Karpas-422 (cell line): ENCODE results near the gene ANTXR1. TPM values are rescaled to one million over a fixed set of nuclear protein-coding genes. Genes with fewer than 3 reads are reported as not detected.

ENCODE experiments used
- DNase-seq: peaks from one replicate; pipeline ENCODE4 v3.0.0-alpha.2; 2015
- H2AFZ ChIP-seq: fragments of 200-600 bp; sonication (generic); 2 replicates; pipeline ENCODE4 v1.6.1; 2014; ENCODE audit warnings: antibody characterized with exemption, low read length, mixed read lengths
- H3K27ac ChIP-seq: fragments of 200-600 bp; sonication (generic); 2 replicates; pipeline ENCODE4 v1.5.1; 2014; ENCODE audit warnings: mild to moderate bottlenecking, low read length, moderate library complexity
- H3K27me3 ChIP-seq: fragments of 200-600 bp; sonication (generic); 2 replicates; pipeline ENCODE4 v1.6.1; 2014; ENCODE audit warnings: low read length, mixed read lengths
- H3K36me3 ChIP-seq: fragments of 200-600 bp; sonication (generic); 2 replicates; pipeline ENCODE4 v1.6.1; 2014; ENCODE audit warnings: low read length, mixed read lengths; ENCODE audit not compliant: insufficient read depth
- H3K4me1 ChIP-seq: fragments of 200-600 bp; sonication (generic); 2 replicates; pipeline ENCODE4 v1.6.1; 2014; ENCODE audit warnings: mild to moderate bottlenecking, low read length, mixed read lengths
- H3K4me2 ChIP-seq: fragments of 200-600 bp; sonication (generic); 2 replicates; pipeline ENCODE4 v1.6.1; 2014; ENCODE audit warnings: low read length, low read depth, mild to moderate bottlenecking; ENCODE audit not compliant: poor library complexity, severe bottlenecking
- H3K4me3 ChIP-seq: fragments of 200-600 bp; sonication (generic); 2 replicates; pipeline ENCODE4 v1.5.1; 2014; ENCODE audit warnings: mild to moderate bottlenecking, antibody characterized with exemption, low read length, mixed read lengths
- H3K79me2 ChIP-seq: fragments of 200-600 bp; sonication (generic); 2 replicates; pipeline ENCODE4 v1.6.1; 2014; ENCODE audit warnings: mild to moderate bottlenecking, low read length, mixed read lengths
- H3K9ac ChIP-seq: fragments of 200-600 bp; sonication (generic); 2 replicates; pipeline ENCODE4 v1.6.0; 2014; ENCODE audit warnings: low read length
- H3K9me2 ChIP-seq: fragments of 200-600 bp; sonication (generic), shearing (Covaris generic); replicated peaks from 2 replicates; pipeline ENCODE4 v1.6.0; 2014; ENCODE audit warnings: mild to moderate bottlenecking, low read length, moderate library complexity; ENCODE audit not compliant: insufficient read depth
- H3K9me3 ChIP-seq: fragments of 300-700, 200-600 bp; sonication (generic); 2 replicates; pipeline ENCODE4 v1.6.1; 2014; ENCODE audit warnings: low read length, mixed read lengths
- H4K20me1 ChIP-seq: fragments of 200-600 bp; sonication (generic); 2 replicates; pipeline ENCODE4 v1.6.1; 2014; ENCODE audit warnings: mild to moderate bottlenecking, antibody characterized with exemption, low read length, low read depth; ENCODE audit not compliant: insufficient read depth
- total RNA-seq: library from RNA; depleted of rRNA; stranded (reverse); fragments of >200 nt; shearing (Covaris generic); gene quantifications from 2 replicates; pipeline ENCODE4 v1.2.3, GENCODE V29; 2014; ENCODE audit warnings: low replicate concordance

The ANTXR1 gene
- total RNA-seq, 1 experiment from 2014 or later: not detected

DNA sequence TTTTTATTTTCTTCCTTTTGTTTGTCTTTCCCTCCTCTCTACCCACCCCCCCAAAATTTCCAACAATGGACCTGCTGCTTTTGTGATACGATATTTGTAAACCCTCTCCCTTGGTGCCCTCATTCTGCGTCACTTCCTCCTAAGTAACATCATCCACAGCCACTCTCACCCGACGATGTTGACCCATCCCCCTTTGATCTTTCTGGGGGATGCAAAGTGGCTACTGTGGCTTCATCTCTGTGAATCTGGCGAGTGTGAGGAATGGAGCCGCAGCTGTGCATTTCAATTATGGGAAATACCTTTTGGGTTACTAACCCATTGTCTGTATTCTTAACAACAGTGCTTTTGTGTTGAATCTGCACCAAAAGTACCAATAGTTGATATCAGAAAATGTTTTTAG is 19.4 kb downstream of the ANTXR1 start:
- no peak overlapping the region for H3K4me3 ChIP-seq
- no peaks in the 10 kb centered on the region for H3K27me3 ChIP-seq
- H3K79me2 ChIP-seq: no peaks in the 10 kb centered on the region
- no peaks in the 10 kb centered on the region for H4K20me1 ChIP-seq
- H3K9ac ChIP-seq: no peak overlapping the region
- H3K4me2 ChIP-seq: no peak overlapping the region
- DNase-seq: no peak
- H3K9me2 ChIP-seq: no peaks in the 10 kb centered on the region
- no peaks in the 10 kb centered on the region for H3K4me1 ChIP-seq
- no peaks in the 10 kb centered on the region for H3K9me3 ChIP-seq
- no peaks in the 10 kb centered on the region for H3K36me3 ChIP-seq
- no peak overlapping the region for H3K27ac ChIP-seq
- no peak overlapping the region for H2AFZ ChIP-seq

DNA sequence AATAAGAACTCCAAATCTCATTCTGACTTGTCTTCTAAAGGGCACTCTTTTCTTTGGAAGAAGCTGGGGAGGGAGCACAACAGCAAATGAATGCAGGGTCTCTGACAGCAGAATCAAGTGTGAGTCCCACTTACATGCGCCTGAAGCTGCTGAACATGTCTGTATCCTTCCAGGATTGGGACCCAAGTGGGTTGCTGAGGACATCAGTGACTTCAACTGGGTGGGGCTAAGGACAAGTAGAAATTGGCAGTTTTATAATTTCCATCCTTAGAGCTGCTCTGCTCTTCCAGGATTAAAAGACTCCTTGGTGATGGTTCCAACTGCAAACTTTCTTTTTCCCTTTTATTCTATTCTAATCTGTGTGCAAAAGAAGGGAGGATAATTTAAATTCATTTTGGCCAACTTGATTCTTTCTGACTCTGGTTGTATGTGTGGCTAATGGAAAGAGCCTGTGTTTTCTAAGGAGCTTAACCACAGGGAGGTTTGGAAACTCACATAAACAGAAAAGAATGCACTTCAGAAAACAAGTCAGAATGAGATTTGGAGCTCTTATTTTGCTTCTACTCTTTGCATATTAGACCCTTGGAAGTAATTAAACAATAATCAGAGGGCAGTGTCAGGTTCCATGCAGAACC is 20.6 kb downstream of the ANTXR1 start:
- H3K36me3 ChIP-seq: no peaks in the 10 kb centered on the region
- no peaks in the 10 kb centered on the region for H3K4me1 ChIP-seq
- H2AFZ ChIP-seq: no peak overlapping the region
- H3K27me3 ChIP-seq: no peaks in the 10 kb centered on the region
- no peak overlapping the region for H3K9ac ChIP-seq
- H3K79me2 ChIP-seq: no peaks in the 10 kb centered on the region
- no peak overlapping the region for H3K27ac ChIP-seq
- no peaks in the 10 kb centered on the region for H3K9me2 ChIP-seq
- no peak overlapping the region for H3K4me3 ChIP-seq
- H3K9me3 ChIP-seq: no peaks in the 10 kb centered on the region
- H4K20me1 ChIP-seq: no peaks in the 10 kb centered on the region
- H3K4me2 ChIP-seq: no peak overlapping the region
- no peak for DNase-seq

DNA sequence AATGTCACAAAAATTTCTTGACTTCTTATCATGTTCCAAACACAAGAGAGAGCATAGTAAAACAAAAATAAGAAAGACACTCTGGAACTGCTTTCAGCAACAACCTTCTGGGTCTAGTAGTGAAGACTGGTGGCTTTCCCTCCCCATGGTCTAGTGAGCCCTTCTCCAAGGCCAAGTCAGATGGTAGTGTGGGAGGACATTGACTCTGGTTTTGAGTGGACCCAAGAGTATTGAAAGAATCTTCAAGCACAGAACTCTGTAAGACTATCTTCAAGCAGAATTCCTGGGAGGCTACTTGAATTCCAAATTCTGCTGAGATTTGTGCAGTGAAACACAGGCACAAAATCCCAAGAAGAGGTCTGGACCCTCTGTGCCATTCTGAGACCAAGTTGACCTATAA is 21.1 kb downstream of the ANTXR1 start:
- no peak overlapping the region for H3K27ac ChIP-seq
- no peaks in the 10 kb centered on the region for H4K20me1 ChIP-seq
- DNase-seq: no peak
- no peak overlapping the region for H3K9ac ChIP-seq
- no peak overlapping the region for H3K4me2 ChIP-seq
- H3K9me3 ChIP-seq: no peaks in the 10 kb centered on the region
- no peaks in the 10 kb centered on the region for H3K4me1 ChIP-seq
- no peaks in the 10 kb centered on the region for H3K79me2 ChIP-seq
- no peaks in the 10 kb centered on the region for H3K9me2 ChIP-seq
- no peak overlapping the region for H3K4me3 ChIP-seq
- no peaks in the 10 kb centered on the region for H3K27me3 ChIP-seq
- H2AFZ ChIP-seq: no peak overlapping the region
- no peaks in the 10 kb centered on the region for H3K36me3 ChIP-seq

DNA sequence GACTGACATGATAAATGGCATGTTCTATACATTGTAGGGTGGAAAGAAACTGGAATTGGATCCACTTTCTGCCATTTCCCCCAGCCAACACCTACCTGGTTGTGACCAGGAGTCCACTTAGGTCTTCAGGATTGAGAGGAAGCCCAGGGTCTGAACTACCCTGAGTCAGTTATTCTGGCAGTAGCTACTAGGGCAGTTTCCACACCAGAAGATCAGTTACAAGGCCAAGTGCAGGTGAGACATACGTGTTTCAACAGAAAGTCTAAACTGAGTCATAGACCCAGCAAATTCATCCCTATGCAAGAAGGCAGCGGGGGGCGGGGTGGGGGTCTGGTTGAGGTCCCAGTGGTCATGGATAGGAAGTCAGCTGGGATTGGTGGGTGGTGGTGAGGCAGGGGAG is 21.9 kb downstream of the ANTXR1 start:
- H3K9ac ChIP-seq: no peak overlapping the region
- H3K4me2 ChIP-seq: no peak overlapping the region
- no peak overlapping the region for H2AFZ ChIP-seq
- H3K4me3 ChIP-seq: no peak overlapping the region
- H3K27me3 ChIP-seq: no peaks in the 10 kb centered on the region
- H3K79me2 ChIP-seq: no peaks in the 10 kb centered on the region
- no peak overlapping the region for H3K27ac ChIP-seq
- no peaks in the 10 kb centered on the region for H3K9me3 ChIP-seq
- DNase-seq: no peak
- no peaks in the 10 kb centered on the region for H3K36me3 ChIP-seq
- no peaks in the 10 kb centered on the region for H3K4me1 ChIP-seq
- H3K9me2 ChIP-seq: no peaks in the 10 kb centered on the region
- no peaks in the 10 kb centered on the region for H4K20me1 ChIP-seq

DNA sequence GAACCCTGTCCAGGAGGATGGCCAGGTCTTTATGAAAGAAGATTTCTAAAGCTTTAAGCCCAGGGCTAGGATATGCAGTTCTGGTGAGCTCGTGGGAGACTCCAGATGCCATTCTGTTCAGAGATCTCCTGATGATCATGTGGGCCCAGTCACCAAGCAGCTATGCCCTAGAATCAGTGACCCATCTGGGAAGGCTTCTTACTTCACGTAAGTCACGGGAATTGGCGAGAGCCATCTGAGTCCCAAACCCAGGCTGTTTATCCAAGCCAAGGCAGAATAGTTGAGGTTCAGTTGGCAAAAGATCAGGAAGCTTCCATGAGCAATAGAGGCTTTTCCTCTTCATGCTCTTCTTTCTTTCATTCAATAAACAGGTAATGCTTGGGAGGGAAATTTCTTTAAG is 23.9 kb downstream of the ANTXR1 start:
- Histone ChIP-seq H2AFZ (no peak overlapping the region), H3K4me2 (no peak overlapping the region), H3K9ac (no peak overlapping the region)

DNA sequence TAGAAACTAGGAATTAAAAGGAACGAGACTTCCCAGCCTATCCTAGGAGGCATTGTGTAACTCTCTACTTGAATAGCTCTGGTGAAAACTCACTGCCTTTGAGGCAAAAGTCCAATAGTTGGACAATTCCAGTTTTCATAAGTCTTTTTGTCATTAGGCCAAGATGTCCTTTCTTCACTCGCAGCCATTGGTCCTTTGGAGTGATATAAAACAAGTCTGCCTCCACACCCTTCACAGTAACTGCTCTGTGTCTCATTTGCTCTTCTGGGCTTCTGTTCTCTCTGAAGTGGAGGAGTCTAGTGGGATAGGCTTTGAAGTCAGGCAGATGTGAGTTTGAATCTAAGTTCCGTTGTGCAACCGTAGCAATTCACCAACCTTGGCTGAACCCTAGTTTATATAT is 28.2 kb downstream of the ANTXR1 start:
- Histone ChIP-seq H3K9me2 (no peaks in the 10 kb centered on the region), H3K9me3 (no peaks in the 10 kb centered on the region), H3K4me2 (no peak overlapping the region), H3K36me3 (no peaks in the 10 kb centered on the region), H3K79me2 (no peaks in the 10 kb centered on the region), H4K20me1 (no peaks in the 10 kb centered on the region), H3K27ac (no peak overlapping the region), H2AFZ (no peak overlapping the region), H3K4me1 (no peaks in the 10 kb centered on the region), H3K4me3 (no peak overlapping the region), H3K27me3 (no peaks in the 10 kb centered on the region), H3K9ac (no peak overlapping the region)
- DNase-seq: no peak

More for the DNA sequence above, 23.9 kb downstream of the ANTXR1 start:
- Histone ChIP-seq H4K20me1 (no peaks in the 10 kb centered on the region), H3K4me1 (no peaks in the 10 kb centered on the region), H3K27ac (no peak overlapping the region), H3K9me2 (no peaks in the 10 kb centered on the region), H3K79me2 (no peaks in the 10 kb centered on the region), H3K27me3 (no peaks in the 10 kb centered on the region), H3K4me3 (no peak overlapping the region), H3K9me3 (no peaks in the 10 kb centered on the region), H3K36me3 (no peaks in the 10 kb centered on the region)
- DNase-seq: no peak

DNA sequence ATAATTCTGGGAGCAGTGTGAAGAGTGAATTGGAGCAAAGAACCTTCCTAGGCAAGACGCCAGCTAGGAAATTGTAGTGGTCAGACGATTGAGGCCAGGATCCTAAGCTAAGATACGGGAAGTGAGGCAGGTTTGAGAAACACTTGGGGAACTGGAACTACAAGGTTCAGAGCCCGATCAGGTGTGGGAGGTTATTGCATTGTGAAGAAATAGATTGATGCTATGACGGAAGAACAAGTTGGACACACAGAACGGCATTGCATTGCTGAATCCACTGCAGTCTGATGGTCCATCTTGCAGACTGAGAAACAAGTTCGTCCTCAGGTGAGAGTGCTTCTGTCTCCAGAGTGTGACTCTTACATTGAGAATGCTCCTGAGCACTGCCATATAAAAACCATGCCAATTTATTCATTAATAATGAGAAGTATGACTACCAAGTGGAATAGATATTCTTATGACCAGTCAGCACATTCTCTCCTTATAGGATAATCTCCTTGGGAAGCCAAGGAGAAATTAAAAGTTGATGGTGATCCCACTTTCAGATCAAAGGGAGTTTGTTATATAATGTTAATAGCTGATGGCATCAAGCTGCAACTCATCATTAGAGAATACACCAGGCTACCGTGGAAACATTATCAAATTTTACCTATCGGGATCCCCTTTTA is 30.9 kb downstream of the ANTXR1 start:
- no peaks in the 10 kb centered on the region for H3K4me1 ChIP-seq
- no peak overlapping the region for H3K9ac ChIP-seq
- H3K4me2 ChIP-seq: no peak overlapping the region
- H3K27ac ChIP-seq: no peak overlapping the region
- no peaks in the 10 kb centered on the region for H3K27me3 ChIP-seq
- H3K79me2 ChIP-seq: no peaks in the 10 kb centered on the region
- H3K4me3 ChIP-seq: no peak overlapping the region
- H3K36me3 ChIP-seq: no peaks in the 10 kb centered on the region
- no peaks in the 10 kb centered on the region for H3K9me3 ChIP-seq
- no peak for DNase-seq
- H3K9me2 ChIP-seq: no peaks in the 10 kb centered on the region
- H4K20me1 ChIP-seq: no peaks in the 10 kb centered on the region
- no peak overlapping the region for H2AFZ ChIP-seq

DNA sequence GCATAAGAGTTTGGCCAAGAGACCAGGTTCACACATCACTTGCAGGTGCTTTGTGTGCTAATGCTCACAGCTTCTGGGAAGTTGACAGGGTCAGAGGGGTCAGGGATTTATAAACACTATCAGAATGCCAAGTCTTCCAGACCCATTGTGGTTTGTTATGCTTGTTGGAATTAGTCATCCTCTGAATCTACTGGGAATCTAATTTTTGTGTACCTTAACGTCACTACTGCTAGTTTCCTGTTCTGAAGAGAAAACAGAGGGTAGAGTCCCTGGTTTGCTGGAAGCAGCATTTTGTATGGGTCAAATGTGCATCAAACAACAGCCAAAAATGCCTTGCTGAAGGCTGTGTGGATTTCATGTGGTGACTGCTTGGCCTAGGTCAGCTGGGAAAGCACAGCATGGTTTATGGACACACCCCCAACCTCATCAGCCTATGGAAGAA is 33.3 kb downstream of the ANTXR1 start:
- Histone ChIP-seq H4K20me1 (no peaks in the 10 kb centered on the region), H3K36me3 (no peaks in the 10 kb centered on the region), H3K9me2 (no peaks in the 10 kb centered on the region), H3K9me3 (no peaks in the 10 kb centered on the region), H2AFZ (no peak overlapping the region), H3K27ac (no peak overlapping the region), H3K9ac (no peak overlapping the region), H3K4me2 (no peak overlapping the region), H3K79me2 (no peaks in the 10 kb centered on the region), H3K4me3 (no peak overlapping the region), H3K27me3 (no peaks in the 10 kb centered on the region), H3K4me1 (no peaks in the 10 kb centered on the region)
- DNase-seq: no peak
